GM21619 (cell line): ENCODE measurements around the gene DNAJC2.
"Not testable (repeated sequence)": the region's sequence is repeated elsewhere in the genome, so short reads cannot be mapped to it uniquely, and the experiment has no call there.

ENCODE experiments used
- ATAC-seq: cut with Tn5 transposase; IDR thresholded peaks from one replicate; pipeline ENCODE4 v1.9.1; 2021; ENCODE audit not compliant: unreplicated experiment

DNAJC2 gene

GRCh38 chr7:103343332-103343731, 1.2 kb downstream of the DNAJC2 start:
- no peak for ATAC-seq

GRCh38 chr7:103341466-103341865, 3.1 kb downstream of the DNAJC2 start:
- ATAC-seq, result no peak

- no peak for ATAC-seq
Measured at GRCh38 chr7:103338864-103339263, 5.7 kb downstream of the DNAJC2 start.

- ATAC-seq, result no peak
Measured at GRCh38 chr7:103336761-103337160, 7.8 kb downstream of the DNAJC2 start.

DNA sequence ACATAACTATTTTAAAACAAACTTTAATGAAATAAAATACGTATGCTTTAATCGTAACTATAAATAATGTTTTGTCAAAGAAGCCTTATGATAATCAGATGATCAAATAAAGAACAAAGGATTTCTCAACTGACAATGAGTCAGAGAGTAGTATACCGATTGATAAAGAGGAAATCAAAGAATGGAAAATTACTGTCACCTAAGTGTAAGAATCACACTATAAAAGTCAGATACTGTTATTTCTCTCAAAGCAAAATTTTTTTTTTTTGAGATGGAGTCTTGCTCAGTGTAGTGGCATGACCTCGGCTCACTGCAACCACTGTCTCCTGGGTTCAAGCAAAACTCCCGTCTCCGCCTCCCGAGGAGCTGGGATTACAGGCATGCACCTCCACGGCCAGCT, 18.8 kb downstream of the DNAJC2 start:
- ATAC-seq, result no peak

- no peak for ATAC-seq
Measured at GRCh38 chr7:103317009-103317408, 27.6 kb downstream of the DNAJC2 start.

GRCh38 chr7:103316380-103316941, 28.1 kb downstream of the DNAJC2 start:
- ATAC-seq, result no peak

DNA sequence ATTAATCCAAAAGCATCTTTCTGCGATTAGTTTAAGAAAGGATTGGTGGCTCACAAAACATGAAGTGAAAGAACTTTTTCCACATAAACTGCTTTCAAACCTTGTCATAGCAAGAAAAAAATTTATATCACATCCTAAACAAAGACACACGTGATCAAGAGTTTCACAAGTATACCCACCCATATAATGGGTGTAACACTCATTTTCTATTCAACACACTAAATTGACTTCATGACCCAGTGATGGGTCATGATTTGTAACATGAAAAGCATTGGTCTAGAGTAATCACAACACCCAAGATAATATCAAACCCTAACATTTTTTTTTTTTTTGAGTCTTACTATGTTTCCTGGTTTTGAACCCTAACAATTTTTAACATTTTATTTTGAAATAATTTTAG, 29.7 kb downstream of the DNAJC2 start:
- no peak for ATAC-seq

DNA sequence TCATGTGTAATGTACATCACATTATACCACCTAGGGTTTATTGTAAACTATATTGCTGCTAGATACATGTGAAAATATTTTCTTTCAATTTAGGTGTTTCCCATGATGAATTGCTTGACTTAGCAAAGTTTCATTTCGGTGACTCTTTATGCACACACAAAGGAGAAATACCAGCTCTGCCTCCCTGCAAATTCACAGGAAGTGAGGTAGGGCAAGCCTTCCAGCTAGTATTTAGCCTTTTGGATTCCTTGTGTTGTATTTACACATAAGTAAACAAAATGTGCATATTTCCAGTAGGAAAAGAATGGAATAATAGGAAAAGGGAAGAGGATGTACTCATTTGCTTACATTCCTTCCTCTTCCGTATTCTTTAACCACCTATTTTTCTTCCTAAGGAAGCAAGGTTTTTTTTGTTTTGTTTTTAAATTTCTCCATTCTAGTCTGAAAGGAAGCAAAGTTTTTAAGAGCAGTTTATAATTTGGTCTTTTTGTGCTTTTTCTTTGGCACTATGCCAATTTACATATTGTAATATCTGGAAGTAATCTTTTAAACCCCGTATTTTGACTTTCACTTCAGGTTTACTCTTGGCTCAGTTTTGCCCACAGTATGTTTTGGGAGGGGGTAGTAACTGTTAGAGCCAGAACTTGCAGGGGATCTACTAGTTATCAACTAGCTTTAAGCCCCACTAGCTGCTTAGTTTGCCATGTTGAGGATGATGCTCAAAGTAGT, 36.9 kb downstream of the DNAJC2 start:
- ATAC-seq, result no peak

- no peak for ATAC-seq
Measured at GRCh38 chr7:103301441-103301840, 43.1 kb downstream of the DNAJC2 start.

- ATAC-seq, result no peak
Measured at GRCh38 chr7:103299660-103300059, 44.9 kb downstream of the DNAJC2 start.

DNA sequence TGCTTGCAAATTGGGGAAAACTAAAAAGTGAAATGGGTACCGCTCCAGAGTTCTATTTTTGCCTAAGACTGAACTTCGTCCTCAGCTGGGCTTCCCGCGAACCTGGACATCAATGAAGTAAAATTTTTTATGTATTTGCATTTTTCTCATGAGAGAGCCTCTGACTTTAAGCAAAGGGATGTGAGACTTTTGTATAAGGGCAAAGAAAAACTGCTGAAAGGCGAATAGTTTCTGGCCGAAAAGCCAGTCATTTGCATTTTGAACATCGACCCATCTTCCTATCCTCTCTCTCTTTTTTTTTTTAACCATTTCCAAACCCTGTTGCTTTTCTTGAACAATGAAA, 46.8 kb downstream of the DNAJC2 start:
- peak; percentile 19 for ATAC-seq

GRCh38 chr7:103296901-103297836, 47.4 kb downstream of the DNAJC2 start, which contains the start of gene PMPCB:
Gene PMPCB, plus strand, starts transcription at chr7:103297435. Its CDS starts 25 bp downstream, at chr7:103297460.
- ATAC-seq, result peak; percentile 94

DNA sequence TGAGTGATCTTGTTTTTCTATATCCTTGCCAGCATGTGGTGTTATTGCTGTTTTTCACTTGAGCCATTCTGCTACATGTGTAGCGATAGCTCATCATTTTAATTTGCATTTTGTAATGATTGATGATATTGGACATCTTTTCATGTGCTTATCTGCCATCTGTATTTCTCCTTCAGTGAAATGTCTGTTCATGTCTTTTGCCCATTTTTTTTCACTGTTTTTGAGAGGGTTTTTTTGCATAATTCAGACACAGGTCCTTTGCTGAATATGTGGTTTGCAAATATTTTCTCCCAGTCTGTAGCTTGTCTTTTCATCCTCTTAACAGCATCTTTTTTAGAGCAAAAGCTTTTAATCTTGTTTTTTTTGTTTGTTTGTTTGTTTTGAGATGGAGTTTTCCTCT, 51.0 kb downstream of the DNAJC2 start:
- no peak for ATAC-seq

- no peak for ATAC-seq
Measured at GRCh38 chr7:103292122-103292521, 52.4 kb downstream of the DNAJC2 start.

- ATAC-seq, result not testable (repeated sequence)
Measured at GRCh38 chr7:103282802-103283427, 61.7 kb downstream of the DNAJC2 start.

GRCh38 chr7:103280803-103281155, 63.8 kb downstream of the DNAJC2 start:
- ATAC-seq, result not testable (repeated sequence)

- ATAC-seq, result peak; percentile 91
Measured at GRCh38 chr7:103279963-103280802, 64.4 kb downstream of the DNAJC2 start.

- ATAC-seq, result peak; percentile 53
Measured at GRCh38 chr7:103279636-103279962, 65.0 kb downstream of the DNAJC2 start.

DNA sequence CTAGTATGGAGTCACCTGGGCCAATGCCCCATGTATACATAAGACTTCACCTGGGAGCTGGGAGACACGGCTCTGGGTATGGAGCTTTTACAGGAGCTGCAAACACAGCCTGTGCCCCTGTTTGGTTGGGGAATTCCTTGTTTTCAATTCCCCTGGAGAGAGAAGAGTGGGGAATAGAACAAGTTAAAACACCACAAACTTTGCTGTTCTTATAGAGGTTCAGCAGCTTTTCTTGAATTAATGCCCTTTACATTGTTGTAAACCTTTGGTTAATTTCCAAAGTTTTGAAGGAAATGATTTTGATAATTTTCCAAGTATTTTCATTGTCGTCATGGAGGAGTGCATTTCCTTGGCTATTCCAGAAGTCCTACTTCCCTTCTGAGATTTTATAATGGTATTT, 66.4 kb downstream of the DNAJC2 start:
- ATAC-seq, result not testable (repeated sequence)

- ATAC-seq, result not testable (repeated sequence)
Measured at GRCh38 chr7:103274867-103275266, 69.7 kb downstream of the DNAJC2 start.
